OCI-LY1 (cell line): ENCODE measurements around the gene FBXL15.

Source experiments
- H2AFZ ChIP-seq: fragments of 200-600 bp; sonication (generic), shearing (Covaris generic); 2 replicates; pipeline ENCODE4 v1.6.0; 2014; ENCODE audit warnings: antibody characterized with exemption, mild to moderate bottlenecking, low read length
- H3F3A ChIP-seq: fragments of 200-600 bp; sonication (generic), shearing (Covaris generic); 2 replicates; pipeline ENCODE4 v1.6.0; 2014; ENCODE audit warnings: mild to moderate bottlenecking, antibody characterized with exemption, low read length, moderate library complexity; ENCODE audit not compliant: insufficient read depth
- H3K27ac ChIP-seq: fragments of 200-600 bp; sonication (generic); 2 replicates; pipeline ENCODE4 v1.5.1; 2014; ENCODE audit warnings: low read length, mixed run types, mild to moderate bottlenecking, low read depth; ENCODE audit not compliant: poor library complexity, severe bottlenecking
- H3K27me3 ChIP-seq: fragments of 200-600 bp; sonication (generic); 2 replicates; pipeline ENCODE4 v1.6.0; 2014; ENCODE audit warnings: antibody characterized with exemption, mild to moderate bottlenecking, low read length, moderate library complexity; ENCODE audit not compliant: insufficient read depth
- H3K36me3 ChIP-seq: fragments of 200-600 bp; sonication (generic); 2 replicates; pipeline ENCODE4 v1.6.1; 2014; ENCODE audit warnings: mild to moderate bottlenecking, antibody characterized with exemption, low read length, moderate library complexity, mixed read lengths; ENCODE audit not compliant: insufficient read depth
- H3K4me1 ChIP-seq: fragments of 200-600 bp; sonication (generic); 2 replicates; pipeline ENCODE4 v1.5.1; 2014; ENCODE audit warnings: mild to moderate bottlenecking, low read length, moderate library complexity; ENCODE audit not compliant: insufficient read depth, severe bottlenecking
- H3K4me2 ChIP-seq: fragments of 200-600 bp; sonication (generic), shearing (Covaris generic); 2 replicates; pipeline ENCODE4 v1.6.1; 2014; ENCODE audit warnings: low read length
- H3K4me3 ChIP-seq: fragments of 200-600 bp; sonication (generic); 2 replicates; pipeline ENCODE4 v1.5.1; 2014; ENCODE audit warnings: low read length, low read depth, mild to moderate bottlenecking, mixed read lengths; ENCODE audit not compliant: poor library complexity, severe bottlenecking
- H3K79me2 ChIP-seq: fragments of 200-600 bp; shearing (Covaris generic); 2 replicates; pipeline ENCODE4 v1.6.1; 2016; ENCODE audit warnings: mixed run types, low read length, mixed read lengths; ENCODE audit not compliant: insufficient read depth
- H3K9ac ChIP-seq: fragments of 200-600 bp; sonication (generic), shearing (Covaris generic); 2 replicates; pipeline ENCODE4 v1.6.1; 2014; ENCODE audit warnings: mild to moderate bottlenecking, low read length, mixed read lengths
- H3K9me2 ChIP-seq: fragments of 200-600 bp; sonication (generic), shearing (Covaris generic); 2 replicates; pipeline ENCODE4 v1.6.1; 2014; ENCODE audit warnings: low read depth, mild to moderate bottlenecking, low read length, mixed read lengths
- H3K9me3 ChIP-seq: fragments of 200-600 bp; shearing (Covaris generic); 2 replicates; pipeline ENCODE4 v1.6.1; 2014; ENCODE audit warnings: low read length, mixed read lengths
- H4K20me1 ChIP-seq: fragments of 200-600 bp; sonication (generic), shearing (Covaris generic); 2 replicates; pipeline ENCODE4 v1.6.0; 2016; ENCODE audit warnings: mild to moderate bottlenecking, low read length; ENCODE audit not compliant: insufficient read depth
- CTCF ChIP-seq: fragments of 200-600 bp; sonication (generic), shearing (Covaris generic); IDR thresholded peaks from 2 replicates; pipeline ENCODE4 v1.5.1; 2017; ENCODE audit warnings: mild to moderate bottlenecking, antibody characterized with exemption, low read length, moderate library complexity, mixed read lengths
- EZH2 ChIP-seq: fragments of 200-600 bp; sonication (generic), shearing (Covaris generic); IDR thresholded peaks from 2 replicates; pipeline ENCODE4 v1.8.0; 2017; ENCODE audit warnings: borderline replicate concordance, mixed run types, mild to moderate bottlenecking, antibody characterized with exemption, low read length, moderate library complexity, mixed read lengths

FBXL15 gene

GRCh38 chr10:102460836-102461186, 40.2 kb downstream of the FBXL15 start:
- Histone ChIP-seq H3K4me3 (peak overlapping the region; percentile 85), H3K27ac (peak overlapping the region; percentile 66), H3K9me3 (no peaks in the 10 kb centered on the region), H3K79me2 (no peaks in the 10 kb centered on the region), H3K9ac (peak overlapping the region; percentile 93), H3F3A (no peaks in the 10 kb centered on the region), H2AFZ (peak overlapping the region; percentile 82; the same call in 1 of the 2 replicates), H4K20me1 (no peaks in the 10 kb centered on the region), H3K4me2 (peak overlapping the region; percentile 94), H3K36me3 (0 out of 2 replicates have a peak, but pooled peaks cover 3% of the 10 kb centered on the region), H3K9me2 (no peaks in the 10 kb centered on the region), H3K27me3 (no peaks in the 10 kb centered on the region), H3K4me1 (peaks cover 31% of the 10 kb centered on the region)
- TF ChIP-seq CTCF: no peak
- TF ChIP-seq EZH2: no peak

GRCh38 chr10:102461187-102462054, 40.8 kb downstream of the FBXL15 start:
- Histone ChIP-seq H3K9me3 (no peaks in the 10 kb centered on the region), H3K79me2 (no peaks in the 10 kb centered on the region), H3K4me1 (peaks cover 31% of the 10 kb centered on the region), H3K27ac (peak overlapping the region; percentile 94), H4K20me1 (no peaks in the 10 kb centered on the region), H2AFZ (peak overlapping the region; percentile 82; the same call in 1 of the 2 replicates), H3K4me2 (peak overlapping the region; percentile 94), H3F3A (no peaks in the 10 kb centered on the region), H3K9ac (peak overlapping the region; percentile 93), H3K36me3 (peaks cover 1% of the 10 kb centered on the region; the same call in 1 of the 2 replicates), H3K27me3 (no peaks in the 10 kb centered on the region), H3K4me3 (peak overlapping the region; percentile 85), H3K9me2 (no peaks in the 10 kb centered on the region)
- TF ChIP-seq EZH2 (no peak), CTCF (no peak)

GRCh38 chr10:102462512-102463054, 41.9 kb downstream of the FBXL15 start:
- Histone ChIP-seq H3K36me3 (no peaks in the 10 kb centered on the region; the same call in 1 of the 2 replicates), H3K9me3 (no peaks in the 10 kb centered on the region), H3F3A (no peaks in the 10 kb centered on the region), H2AFZ (no peak overlapping the region), H3K27me3 (no peaks in the 10 kb centered on the region), H3K27ac (peak overlapping the region; percentile 94), H4K20me1 (no peaks in the 10 kb centered on the region), H3K9me2 (no peaks in the 10 kb centered on the region), H3K4me1 (peaks cover 31% of the 10 kb centered on the region), H3K9ac (peak overlapping the region; percentile 93), H3K4me2 (peak overlapping the region; percentile 94), H3K79me2 (no peaks in the 10 kb centered on the region), H3K4me3 (peak overlapping the region; percentile 85)
- no peak for TF ChIP-seq CTCF
- no peak for TF ChIP-seq EZH2
